Medulla oblongata (tissue), 1 donor: ENCODE measurements around the gene ANO4.
"Not testable (repeated sequence)": the region's sequence is repeated elsewhere in the genome, so short reads cannot be mapped to it uniquely, and the experiment has no call there.

Source experiments
- DNase-seq: peaks from one replicate; pipeline ENCODE4 v3.0.0-alpha.2; 2015; ENCODE audit errors: extremely low spot score

ANO4 gene

GRCh38 chr12:101042211-101042610, 247.6 kb downstream of the ANO4 start:
- no peak for DNase-seq

- no peak for DNase-seq
Measured at GRCh38 chr12:101044512-101045059, 250.0 kb downstream of the ANO4 start.

DNA sequence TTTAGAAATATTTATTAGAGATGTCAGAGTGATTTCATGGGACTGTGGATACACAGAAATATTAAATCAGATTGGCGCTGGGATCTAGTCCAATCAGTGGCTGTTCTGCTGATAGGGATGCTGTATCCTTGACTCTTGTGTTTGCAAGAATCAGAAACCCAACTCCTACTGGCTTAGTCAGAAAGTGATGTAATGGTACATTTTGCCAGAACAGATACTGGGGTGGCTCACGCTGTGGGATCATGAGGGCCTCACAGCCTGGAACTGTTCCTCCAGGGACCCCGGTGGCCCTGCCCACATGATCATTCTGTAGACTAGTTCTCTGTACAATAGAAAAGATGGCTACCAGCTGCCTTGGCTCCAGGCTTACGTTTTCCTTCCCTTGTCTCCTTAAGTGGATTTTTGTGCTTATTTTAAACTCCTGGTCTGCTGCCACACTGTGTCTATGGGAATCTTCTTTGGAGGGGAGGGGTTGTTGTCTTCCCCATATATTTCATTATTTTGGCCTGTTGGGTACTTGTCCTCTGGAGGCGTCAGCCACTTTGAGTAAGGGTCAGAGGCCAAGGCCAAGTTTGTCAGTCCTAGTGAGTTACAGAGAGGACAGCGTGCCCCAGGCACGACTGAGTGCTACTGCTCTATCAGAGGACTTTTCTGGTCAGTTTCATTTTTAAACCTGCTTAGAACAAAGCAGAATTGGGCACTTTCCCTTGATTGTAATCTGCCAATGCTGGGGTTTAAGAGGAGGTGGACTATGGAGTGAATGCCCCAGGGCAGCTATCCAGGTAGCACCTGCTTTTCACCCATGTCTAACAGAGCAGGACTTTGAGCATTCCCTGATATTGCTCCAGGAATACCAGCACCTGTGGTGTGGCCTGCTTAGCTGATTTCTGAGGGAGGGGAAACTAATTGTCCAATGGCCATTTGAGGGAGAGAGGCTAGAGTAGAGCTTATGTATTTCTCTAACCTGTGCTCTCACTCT, 251.2 kb downstream of the ANO4 start:
- DNase-seq = no peak

- DNase-seq = no peak
Measured at GRCh38 chr12:101047652-101048051, 253.1 kb downstream of the ANO4 start.

DNA sequence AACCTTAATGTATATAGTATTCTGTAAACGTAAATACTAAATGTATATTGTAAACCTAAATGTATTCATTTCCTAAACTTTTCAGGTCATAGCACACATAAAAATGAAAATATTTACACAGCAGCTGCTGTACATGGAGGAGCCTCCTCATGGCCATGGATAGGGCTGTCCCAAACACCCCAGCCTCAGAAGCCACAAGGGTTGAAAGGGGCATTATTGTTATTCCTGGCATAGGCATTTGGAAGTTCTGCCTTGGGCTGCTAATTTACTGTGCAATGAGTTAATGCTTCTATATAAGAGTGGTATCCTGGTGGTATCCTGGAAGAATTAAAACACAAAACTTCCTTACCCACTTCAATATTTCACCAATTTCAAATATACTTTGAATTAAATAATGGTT, 256.1 kb downstream of the ANO4 start:
- DNase-seq = no peak

DNA sequence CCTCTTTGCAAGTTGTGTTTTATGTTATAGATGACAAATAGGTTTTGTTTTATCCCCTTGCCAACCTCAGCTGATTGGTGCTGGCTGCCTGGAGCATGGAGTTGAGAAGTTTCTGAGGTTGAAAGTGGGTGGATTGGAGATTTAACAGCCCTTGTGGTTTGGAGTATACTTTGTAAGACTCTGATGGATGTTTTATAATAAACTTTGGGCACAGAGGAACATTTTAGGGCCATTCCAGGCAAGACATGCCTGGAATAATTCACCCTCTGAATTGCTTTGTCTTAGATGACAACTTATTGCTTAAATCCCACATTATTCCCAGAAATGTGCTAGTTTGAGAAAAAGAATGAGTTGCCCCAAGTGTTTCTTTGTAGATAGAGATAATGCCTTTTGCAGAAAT, 256.6 kb downstream of the ANO4 start:
- no peak for DNase-seq

DNA sequence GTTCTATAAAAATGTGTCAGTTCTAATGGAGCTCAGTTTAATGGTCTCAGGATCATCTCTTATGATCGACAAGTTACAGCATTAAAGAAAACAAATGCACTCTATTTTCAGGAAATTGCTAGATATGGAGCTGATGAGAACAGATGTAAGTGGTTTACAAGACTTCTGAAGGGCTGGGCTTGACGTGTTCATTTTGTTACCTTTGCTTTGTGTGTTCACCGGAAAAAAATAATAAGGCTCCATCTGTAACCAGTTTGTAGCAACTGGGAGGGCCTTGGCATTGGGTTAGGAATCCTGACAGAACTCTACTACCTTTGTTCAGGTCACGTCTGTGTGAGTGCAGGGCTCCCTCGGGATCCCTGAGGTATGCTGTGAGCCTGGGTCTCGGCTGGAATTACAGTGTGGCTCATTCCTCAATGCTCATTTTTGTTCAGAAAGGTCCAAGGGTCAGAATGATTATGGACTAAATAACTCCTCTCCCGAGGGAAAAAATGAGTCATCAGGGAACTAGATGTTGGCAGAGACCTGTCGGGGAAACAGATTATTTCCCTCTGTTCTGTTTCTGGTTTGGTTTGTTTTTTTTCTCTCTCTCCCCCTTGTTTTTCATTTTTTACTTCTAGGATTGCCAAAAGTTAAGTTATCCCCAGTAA, 257.4 kb downstream of the ANO4 start:
- no peak for DNase-seq

DNA sequence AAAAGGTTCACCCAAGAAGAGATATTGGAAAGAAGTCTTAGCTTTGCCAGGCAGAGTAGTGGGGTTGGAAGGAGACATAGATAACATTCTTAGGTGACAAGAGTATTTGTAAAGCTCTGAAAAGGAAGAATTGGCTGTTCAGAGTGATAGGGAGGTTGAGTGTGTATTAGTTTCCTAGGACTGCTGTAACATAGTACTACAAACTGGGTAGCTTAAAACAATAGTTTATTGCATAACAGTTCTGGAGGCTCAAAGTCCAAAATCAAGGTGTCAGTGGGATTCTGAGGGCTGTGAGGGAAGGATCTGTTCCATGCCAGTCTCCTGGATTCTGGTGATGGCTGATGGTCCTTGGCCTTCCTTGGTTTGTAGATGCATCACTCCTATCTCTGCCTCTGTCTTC, 258.6 kb downstream of the ANO4 start:
- DNase-seq = no peak

DNA sequence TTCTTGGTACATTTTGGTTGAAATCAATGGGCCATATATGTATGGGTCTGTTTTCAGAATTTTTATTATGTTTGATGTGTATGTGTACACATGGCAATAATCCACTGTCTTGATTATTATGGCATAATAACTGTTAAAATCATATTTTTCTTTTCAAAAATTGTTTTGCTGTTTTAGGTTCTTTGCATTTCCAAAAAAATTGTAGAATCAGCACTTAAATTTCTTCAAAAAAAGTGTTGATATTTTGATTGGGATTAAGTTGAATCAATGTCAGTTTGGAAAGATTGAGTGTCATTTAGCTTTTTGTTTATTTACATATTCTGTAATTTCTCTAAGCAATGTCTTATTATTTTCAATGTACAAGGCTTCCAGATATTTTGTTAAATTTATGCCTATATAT, 261.4 kb downstream of the ANO4 start:
- DNase-seq = no peak

DNA sequence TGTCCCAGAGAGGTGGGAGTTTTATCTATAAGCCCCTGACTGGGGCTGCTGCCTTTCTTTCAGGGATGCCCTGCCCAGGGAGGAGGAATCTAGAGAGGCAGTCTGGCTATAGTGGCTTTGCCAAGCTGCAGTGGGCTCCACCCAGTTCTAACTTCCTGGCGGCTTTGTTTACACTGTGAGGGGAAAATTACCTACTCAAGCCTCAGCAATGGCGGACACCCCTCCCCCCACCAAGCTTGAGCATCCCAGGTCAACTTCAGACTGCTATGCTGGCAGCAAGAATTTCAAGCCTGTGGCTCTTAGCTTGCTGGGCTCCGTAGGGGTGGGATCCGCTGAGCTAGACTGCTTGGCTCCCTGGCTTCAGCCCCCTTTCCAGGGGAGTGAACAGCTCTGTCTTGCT, 267.9 kb downstream of the ANO4 start:
- DNase-seq = not testable (repeated sequence)

DNA sequence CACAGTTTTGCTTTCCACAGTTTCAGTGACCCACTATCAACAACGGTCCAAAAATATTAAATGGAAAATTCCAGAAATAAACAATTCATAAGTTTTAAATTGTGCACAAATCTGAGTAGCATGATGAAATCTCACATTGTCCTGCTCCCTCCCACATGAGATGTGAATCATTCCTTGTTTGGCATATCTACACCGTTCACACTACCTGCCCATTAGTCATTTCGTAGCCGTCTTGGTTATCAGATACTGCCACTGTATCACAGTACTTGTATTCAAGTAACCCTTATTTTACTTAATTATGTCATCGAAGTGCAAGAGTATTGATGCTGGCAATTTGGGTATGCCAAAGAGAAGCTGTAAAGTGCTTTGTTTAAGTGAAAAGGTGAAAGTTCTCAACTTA, 270.1 kb downstream of the ANO4 start:
- no peak for DNase-seq

DNA sequence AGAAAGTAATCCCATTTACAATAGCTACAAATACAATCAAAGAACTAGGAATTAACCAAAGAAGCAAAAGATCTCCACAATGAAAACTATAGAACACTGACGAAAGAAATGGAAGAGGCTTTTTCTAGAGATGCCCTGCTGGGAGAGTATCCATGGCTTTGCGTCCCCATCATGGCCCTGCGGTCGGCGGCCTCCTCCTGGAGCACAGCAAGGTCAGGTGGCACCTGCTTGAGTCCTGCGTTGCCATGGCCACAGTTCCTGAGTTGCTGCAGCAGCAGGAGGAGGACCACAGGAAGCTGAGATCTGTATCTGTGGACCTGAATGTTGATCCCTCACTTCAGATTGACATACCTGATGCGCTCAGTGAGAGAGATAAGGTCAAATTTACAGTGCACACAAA, 271.9 kb downstream of the ANO4 start:
- no peak for DNase-seq

DNA sequence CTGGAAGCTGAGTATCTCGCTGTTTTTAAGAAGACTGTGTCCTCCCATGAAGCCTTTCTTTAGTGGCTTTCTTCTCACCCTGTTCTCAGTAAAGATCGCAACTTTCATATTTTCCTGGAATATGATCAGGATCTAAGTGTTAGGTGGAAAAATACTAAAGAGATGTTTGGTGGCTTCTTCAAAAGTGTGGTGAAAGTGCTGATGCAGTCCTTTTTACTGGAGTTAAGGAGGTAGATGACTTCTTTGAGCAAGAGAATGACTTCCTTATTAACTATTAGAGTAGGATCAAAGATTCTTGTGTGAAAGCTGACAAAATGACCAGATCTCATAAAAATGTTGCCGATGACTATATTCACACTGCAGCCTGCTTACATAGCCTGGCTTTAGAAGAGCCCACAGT, 273.8 kb downstream of the ANO4 start:
- DNase-seq = no peak

GRCh38 chr12:101068836-101069235, 274.3 kb downstream of the ANO4 start:
- no peak for DNase-seq

GRCh38 chr12:101074940-101075680, 280.5 kb downstream of the ANO4 start:
- no peak for DNase-seq

DNA sequence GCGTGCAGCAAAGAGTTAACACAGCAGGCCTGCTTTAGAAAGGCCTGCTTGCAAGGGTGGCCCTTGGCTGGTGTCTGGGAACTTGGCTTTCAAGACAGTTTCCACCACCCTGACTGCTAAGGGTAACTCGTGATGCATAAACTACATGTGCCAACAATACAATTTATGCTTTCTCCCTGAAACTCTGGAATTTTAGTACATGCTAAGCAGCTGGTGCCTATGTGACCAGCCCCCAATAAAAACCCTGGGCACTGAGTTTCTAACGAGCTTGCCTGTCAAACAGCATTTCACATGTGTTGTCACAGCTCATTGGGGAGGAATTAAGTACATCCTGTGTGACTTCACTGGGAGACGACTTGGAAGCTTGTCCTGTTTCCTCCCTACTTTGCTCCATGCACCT, 282.3 kb downstream of the ANO4 start:
- DNase-seq = peak; percentile 12

GRCh38 chr12:101077791-101078528, 283.4 kb downstream of the ANO4 start:
- no peak for DNase-seq

DNA sequence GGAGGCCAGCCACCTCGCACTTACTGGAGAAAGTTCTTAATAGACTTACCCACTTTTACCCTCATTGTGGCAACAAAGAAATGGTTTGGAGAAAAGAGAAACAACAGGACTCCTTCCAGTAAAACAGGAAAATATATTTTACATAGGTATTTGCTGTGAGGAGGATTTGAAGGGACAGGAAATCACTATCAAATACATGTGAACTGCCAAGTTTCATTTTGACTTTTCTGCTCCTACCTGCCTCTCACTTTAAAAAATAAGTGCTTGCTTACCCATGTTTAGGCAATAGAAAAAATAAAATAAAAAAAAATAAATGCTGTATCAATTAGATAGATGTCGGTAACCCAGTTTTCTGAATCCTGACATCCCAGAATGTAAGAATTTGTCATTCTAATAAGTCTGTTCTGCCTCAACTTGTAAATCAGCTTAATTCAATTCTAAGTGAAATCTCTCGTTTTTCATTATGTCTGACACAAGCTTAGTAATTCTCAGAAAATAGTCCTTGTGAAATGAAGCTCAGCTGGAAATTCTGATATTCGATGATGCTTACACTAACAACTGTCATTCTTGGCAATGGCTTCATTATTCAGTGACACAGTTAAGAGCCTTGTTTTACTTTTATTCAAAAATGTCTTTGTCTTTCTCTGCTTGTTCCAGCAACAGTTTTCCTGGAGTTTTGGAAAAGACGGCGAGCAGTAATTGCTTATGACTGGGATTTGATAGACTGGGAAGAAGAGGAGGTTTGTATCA, 284.1 kb downstream of the ANO4 start:
- peak; percentile 29 for DNase-seq

GRCh38 chr12:101082706-101083105, 288.1 kb downstream of the ANO4 start:
- DNase-seq = no peak

DNA sequence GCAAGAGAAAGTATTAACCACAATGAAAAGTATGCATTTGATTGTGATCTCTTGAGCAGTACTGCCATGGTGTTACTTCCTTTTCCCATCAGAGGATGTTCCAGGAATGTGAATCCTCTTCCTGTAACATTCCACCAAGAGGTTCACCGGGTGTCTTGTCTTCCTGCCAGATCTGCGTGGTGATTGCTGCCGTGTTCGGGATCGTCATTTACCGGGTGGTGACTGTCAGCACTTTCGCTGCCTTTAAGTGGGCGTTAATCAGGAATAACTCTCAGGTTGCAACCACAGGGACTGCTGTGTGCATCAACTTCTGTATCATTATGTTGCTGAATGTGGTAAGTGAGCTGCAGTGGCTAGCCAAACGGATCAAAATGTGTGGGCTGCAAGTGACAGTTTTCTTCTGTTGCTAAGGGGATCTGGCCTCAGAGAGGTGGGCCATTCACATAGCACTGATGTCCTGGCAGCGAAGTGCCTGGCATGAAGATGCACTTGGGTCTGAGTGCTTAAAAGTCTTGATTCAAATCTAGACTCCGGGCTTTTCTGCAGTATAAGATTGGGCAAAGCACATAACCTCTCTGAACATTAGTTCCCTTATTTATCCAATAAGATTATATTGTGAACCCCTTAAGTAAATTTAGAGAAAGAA, 292.0 kb downstream of the ANO4 start:
- DNase-seq = no peak
